Activated CD4-positive, alpha-beta T cell treated with anti-CD3 and anti-CD28 coated beads for 24 hours (primary cell): Measurements from ENCODE around the gene AIMP1.
A peak's percentile ranks its signal among the peaks of the same experiment; 100 is the strongest.

ENCODE experiments used
- DNase-seq, 2 donors: peaks; one replicate each; pipeline ENCODE4 v3.0.0-alpha.2; 2020; ENCODE audit warnings: low read depth in 2 of 2

Gene AIMP1

GRCh38 chr4:106315968-106316772 is at the start of gene AIMP1, which contains the start of gene TBCK:
Gene AIMP1, plus strand, starts transcription at chr4:106316550. Its CDS starts 8,460 bp downstream, at chr4:106325010.
Gene TBCK, minus strand, starts transcription at chr4:106316209. Its CDS starts 7,249 bp downstream, at chr4:106308960.
- peak; percentile 70 for DNase-seq

GRCh38 chr4:106268786-106269185 is 47.6 kb upstream of the AIMP1 start:
- DNase-seq = no peak

- no peak for DNase-seq
Observed at GRCh38 chr4:106269711-106270110, 46.6 kb upstream of the AIMP1 start.

GRCh38 chr4:106270736-106271135 is 45.6 kb upstream of the AIMP1 start:
- DNase-seq = no peak

- DNase-seq = no peak
Observed at GRCh38 chr4:106273831-106274230, 42.5 kb upstream of the AIMP1 start.

GRCh38 chr4:106277140-106277675 is 39.1 kb upstream of the AIMP1 start:
- DNase-seq = no peak

- DNase-seq = no peak
Observed at GRCh38 chr4:106284227-106284626, 32.1 kb upstream of the AIMP1 start.

- no peak for DNase-seq
Observed at GRCh38 chr4:106286611-106287010, 29.7 kb upstream of the AIMP1 start.

GRCh38 chr4:106287353-106287969 is 28.9 kb upstream of the AIMP1 start:
- no peak for DNase-seq

- no peak for DNase-seq
Observed at GRCh38 chr4:106289737-106290136, 26.6 kb upstream of the AIMP1 start.

- no peak for DNase-seq
Observed at GRCh38 chr4:106291678-106292077, 24.7 kb upstream of the AIMP1 start.

- DNase-seq = no peak
Observed at GRCh38 chr4:106294062-106294461, 22.3 kb upstream of the AIMP1 start.

GRCh38 chr4:106297245-106298035 is 18.9 kb upstream of the AIMP1 start:
- DNase-seq = no peak

- DNase-seq = no peak
Observed at GRCh38 chr4:106299977-106300376, 16.4 kb upstream of the AIMP1 start.

- DNase-seq = no peak
Observed at GRCh38 chr4:106301393-106302061, 14.8 kb upstream of the AIMP1 start.

GRCh38 chr4:106302062-106302438 is 14.3 kb upstream of the AIMP1 start:
- no peak for DNase-seq

- no peak for DNase-seq
Observed at GRCh38 chr4:106303548-106304281, 12.6 kb upstream of the AIMP1 start.

GRCh38 chr4:106304632-106305031 is 11.7 kb upstream of the AIMP1 start:
- no peak for DNase-seq

- DNase-seq = no peak
Observed at GRCh38 chr4:106305435-106306055, 10.8 kb upstream of the AIMP1 start.

- no peak for DNase-seq
Observed at GRCh38 chr4:106306561-106306960, 9.8 kb upstream of the AIMP1 start.
